ENCODE results near the gene NRP1.
"Not testable (repeated sequence)": the region's sequence is repeated elsewhere in the genome, so short reads cannot be mapped to it uniquely, and the experiment has no call there.

The NRP1 gene

DNA sequence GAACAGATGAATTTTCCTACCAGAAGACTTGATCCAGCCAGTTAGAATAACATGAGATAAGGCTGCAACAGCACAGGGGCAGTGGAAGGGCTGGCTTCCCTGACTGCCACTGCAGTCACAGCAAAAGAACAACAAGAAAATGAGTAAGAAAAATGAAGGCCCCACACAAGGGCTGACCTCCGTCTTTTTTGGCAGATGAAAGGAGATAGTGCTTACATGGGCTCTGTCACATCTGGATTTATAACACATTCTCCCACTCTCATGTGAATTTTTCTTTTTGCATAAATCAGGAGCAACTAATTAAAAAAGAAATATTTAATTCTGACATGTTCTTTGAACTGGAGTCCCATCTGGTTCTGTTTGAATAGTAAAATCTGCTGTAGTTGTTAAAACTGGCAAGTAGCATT, 99.6 kb downstream of the NRP1 start:
- no peak for DNase-seq

DNA sequence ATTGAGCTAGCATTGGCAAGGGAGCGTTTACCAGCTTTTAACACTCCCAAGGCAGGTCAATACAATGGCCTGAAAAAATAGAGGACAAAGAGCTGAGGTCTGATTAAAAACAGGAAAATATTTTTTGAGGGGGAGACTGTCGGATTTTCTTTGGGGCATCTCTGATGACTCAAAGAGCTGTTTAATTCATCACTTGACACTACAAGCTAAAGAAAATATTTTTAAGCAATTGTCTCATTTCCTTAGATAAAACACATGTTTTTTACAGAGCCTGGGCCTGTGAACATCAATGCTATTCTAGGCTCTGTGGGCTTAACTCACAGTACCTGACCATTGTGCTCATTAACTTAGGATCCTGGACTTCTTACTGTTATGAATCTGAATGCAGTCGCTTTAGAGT, 100.8 kb downstream of the NRP1 start:
- DNase-seq = no peak

DNA sequence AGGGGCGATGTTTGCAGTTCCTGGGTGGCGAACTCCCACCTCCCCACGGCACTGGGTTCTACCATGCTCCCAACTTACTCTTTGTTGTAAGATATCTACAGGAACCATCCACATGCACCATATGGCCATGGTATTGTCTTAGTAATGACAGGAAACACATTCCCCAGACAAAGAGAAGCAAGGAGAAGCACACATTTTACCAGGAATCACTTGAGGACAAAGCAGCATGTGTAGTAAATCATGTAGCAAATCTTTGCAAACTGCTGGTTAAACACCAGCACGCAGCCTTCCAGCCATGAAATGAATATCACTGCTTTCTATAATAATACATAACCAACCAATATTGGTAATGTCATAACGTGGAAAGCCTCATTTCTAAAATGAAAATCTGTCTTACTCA, 101.2 kb downstream of the NRP1 start:
- DNase-seq = no peak

GRCh38 chr10:33231621-33232350, 102.7 kb downstream of the NRP1 start:
- no peak for DNase-seq

GRCh38 chr10:33229949-33230267, 104.6 kb downstream of the NRP1 start:
- DNase-seq = no peak

DNA sequence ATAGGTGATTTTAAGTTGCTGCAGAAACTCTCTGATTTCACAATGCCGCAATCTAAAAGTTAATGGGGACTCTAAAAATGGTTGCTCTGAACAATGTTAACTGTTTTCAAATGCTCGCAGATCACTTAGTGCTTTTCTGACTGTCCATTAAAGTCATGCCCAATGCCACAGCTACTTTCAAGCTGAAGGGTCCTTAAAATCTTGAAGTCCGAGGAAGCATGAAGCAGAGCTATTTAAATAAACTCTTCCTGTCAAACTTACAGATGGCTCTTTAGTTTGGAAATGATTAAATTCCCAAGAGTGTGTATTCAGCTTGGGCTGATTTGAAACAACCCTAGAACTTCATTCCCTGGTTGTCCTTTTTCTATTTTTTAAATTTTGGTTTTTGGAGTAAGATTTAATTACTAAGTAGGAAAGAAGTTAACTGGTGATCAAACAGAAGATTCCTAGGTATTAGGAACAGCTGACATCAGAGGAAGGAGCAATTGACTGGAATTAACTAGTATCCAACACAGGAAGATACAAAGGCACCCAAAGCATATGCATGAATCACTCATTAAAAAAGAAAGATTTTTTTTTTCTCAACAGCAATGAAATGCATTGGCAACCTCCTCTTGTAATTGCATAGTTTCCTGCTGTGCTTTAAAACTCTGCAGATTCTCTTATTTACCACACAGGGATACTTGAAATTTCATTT, 105.1 kb downstream of the NRP1 start:
- no peak for DNase-seq

- no peak for DNase-seq
Measured at GRCh38 chr10:33228426-33228825, 106.0 kb downstream of the NRP1 start.

- DNase-seq = no peak
Measured at GRCh38 chr10:33227489-33227888, 107.0 kb downstream of the NRP1 start.

- no peak for DNase-seq
Measured at GRCh38 chr10:33224251-33224965, 110.1 kb downstream of the NRP1 start.

- DNase-seq = no peak
Measured at GRCh38 chr10:33223326-33224000, 111.0 kb downstream of the NRP1 start.

GRCh38 chr10:33222304-33222703, 112.2 kb downstream of the NRP1 start:
- DNase-seq = not testable (repeated sequence)

GRCh38 chr10:33217854-33218253, 116.6 kb downstream of the NRP1 start:
- DNase-seq = no peak

GRCh38 chr10:33216661-33217427, 117.6 kb downstream of the NRP1 start:
- no peak for DNase-seq

DNA sequence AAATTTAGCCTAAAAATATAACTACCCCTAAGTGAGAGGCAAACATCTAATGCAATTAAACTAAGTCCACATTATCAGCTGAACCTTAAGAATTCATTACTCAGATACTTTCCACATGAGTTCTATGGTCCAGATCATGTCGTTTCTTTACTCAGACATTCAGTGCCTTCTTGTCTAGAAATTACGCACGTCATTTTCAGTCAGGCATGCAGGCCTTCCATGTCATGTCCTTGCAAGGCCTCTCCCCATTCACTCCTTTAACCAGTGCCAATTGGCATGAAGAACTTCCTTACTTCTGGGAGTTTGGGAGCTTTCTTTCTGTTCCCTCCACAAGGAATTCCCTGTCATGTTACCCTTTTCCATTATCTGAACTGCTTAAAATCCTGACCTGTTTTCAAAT, 118.8 kb downstream of the NRP1 start:
- no peak for DNase-seq

GRCh38 chr10:33215154-33215553, 119.3 kb downstream of the NRP1 start:
- no peak for DNase-seq

GRCh38 chr10:33214174-33214573, 120.3 kb downstream of the NRP1 start:
- no peak for DNase-seq

- no peak for DNase-seq
Measured at GRCh38 chr10:33212061-33212748, 122.3 kb downstream of the NRP1 start.

GRCh38 chr10:33211106-33211878, 123.2 kb downstream of the NRP1 start:
- DNase-seq = no peak

DNA sequence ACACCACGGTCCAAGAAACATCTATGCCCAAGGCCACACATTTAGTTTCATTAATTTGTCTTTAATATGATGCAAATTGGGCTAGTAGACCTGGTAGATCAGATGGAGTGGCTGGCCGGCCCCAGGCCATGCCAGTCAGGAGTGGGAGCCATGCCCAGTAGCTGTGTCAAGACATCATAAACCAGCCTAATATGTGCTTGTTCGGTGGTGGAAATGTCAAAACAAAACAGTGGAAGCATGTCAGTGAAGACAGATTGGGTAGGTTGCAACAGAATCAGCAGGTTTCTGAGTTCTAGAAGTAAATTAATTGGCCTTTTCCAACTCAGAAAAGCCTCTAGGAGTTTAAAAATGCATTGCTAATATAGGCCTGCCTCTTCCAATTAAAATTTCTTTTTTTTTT, 124.7 kb downstream of the NRP1 start:
- DNase-seq = no peak

DNA sequence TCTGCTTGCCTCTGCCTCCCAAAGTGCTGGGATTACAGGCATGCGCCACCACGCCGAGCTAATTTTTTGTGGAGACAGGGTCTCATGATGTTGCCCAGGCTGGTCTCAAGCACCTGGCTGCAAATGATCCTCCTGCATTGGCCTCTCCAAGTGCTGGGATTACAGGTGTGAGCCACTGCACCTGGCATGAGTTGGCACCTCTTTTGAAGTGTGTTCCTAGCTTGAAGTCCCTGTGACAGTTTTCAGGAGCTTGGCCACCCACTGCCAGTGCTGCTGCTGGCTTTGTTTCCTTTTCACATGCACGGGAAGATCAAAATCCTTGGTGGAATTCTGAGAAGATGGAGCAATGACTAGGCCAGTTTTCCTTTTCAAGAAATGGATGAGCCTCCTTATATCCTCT, 126.3 kb downstream of the NRP1 start:
- DNase-seq = no peak

DNA sequence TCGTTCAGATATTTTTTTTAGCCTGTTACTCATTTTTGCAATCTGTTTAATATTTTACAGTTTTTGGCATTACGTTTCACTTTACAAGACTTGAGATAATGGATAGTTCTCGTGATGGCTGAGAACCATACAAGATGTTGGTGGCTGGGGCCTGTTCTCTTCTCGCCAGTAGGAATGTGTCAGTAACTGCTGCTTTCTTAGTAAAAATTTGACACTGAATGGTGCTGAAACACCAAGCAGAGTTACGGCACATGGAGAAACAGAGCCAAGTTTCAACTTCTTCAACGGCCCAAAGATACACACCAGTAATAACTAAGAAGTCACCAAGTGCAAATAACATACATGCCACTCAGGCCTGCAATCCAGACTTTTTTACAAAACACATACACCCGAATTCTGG, 130.4 kb downstream of the NRP1 start:
- no peak for DNase-seq

Data from NCI-H446 (cell line).